Measurements from ENCODE around the gene MEPCE.

- TF ChIP-seq, protein P1, sequence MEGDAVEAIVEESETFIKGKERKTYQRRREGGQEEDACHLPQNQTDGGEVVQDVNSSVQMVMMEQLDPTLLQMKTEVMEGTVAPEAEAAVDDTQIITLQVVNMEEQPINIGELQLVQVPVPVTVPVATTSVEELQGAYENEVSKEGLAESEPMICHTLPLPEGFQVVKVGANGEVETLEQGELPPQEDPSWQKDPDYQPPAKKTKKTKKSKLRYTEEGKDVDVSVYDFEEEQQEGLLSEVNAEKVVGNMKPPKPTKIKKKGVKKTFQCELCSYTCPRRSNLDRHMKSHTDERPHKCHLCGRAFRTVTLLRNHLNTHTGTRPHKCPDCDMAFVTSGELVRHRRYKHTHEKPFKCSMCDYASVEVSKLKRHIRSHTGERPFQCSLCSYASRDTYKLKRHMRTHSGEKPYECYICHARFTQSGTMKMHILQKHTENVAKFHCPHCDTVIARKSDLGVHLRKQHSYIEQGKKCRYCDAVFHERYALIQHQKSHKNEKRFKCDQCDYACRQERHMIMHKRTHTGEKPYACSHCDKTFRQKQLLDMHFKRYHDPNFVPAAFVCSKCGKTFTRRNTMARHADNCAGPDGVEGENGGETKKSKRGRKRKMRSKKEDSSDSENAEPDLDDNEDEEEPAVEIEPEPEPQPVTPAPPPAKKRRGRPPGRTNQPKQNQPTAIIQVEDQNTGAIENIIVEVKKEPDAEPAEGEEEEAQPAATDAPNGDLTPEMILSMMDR (IDR thresholded peaks at IDR 0.05) = no peak
- no peak for TF ChIP-seq POLR2A (IDR thresholded peaks at IDR 0.05)
These were observed 25.6 kb downstream of the MEPCE start for GRCh38 chr7:100455206-100455605.

All from right lobe of liver (tissue), 4 donors.